ENCODE results near the gene MEGF6. TPM values are rescaled to one million over a fixed set of nuclear protein-coding genes. Genes with fewer than 3 reads are reported as not detected.

MEGF6 gene
- total and polyA plus RNA-seq, 2 of the 8 experiments (the other 6 are each of a cell fraction or from before 2014, with no cell fraction given), result 4.1 to 14.8 TPM

- TF ChIP-seq HDAC6 (IDR thresholded peaks at IDR 0.05; ENCODE audit: low read depth, low read length) (no peak), CHD7 (IDR thresholded peaks at IDR 0.05; ENCODE audit: insufficient replicate concordance, low read length) (no peak), NRF1 (IDR thresholded peaks at IDR 0.05; ENCODE audit: low read depth, low read length) (no peak), SAP30 (IDR thresholded peaks at IDR 0.05; ENCODE audit: insufficient read depth, insufficient replicate concordance, low read length) (no peak), CBX5 (IDR thresholded peaks at IDR 0.05; ENCODE audit: low read depth, low read length) (no peak), POLR2A (IDR thresholded peaks at IDR 0.05; ENCODE audit: control extremely low read depth in 1 of 2, low read depth in 2 of 2, low read length in 2 of 2) (no peak)
These were observed 88.6 kb downstream of the MEGF6 start (continued) for GRCh38 chr1:3522564-3523265.

All from H1 (cell line).